GM19463 (cell line): ENCODE data around the gene VSIR.

ENCODE experiments used
- ATAC-seq: cut with Tn5 transposase; IDR thresholded peaks from one replicate; pipeline ENCODE4 v1.9.1; 2021; ENCODE audit warnings: mild to moderate bottlenecking, moderate library complexity; ENCODE audit not compliant: unreplicated experiment

The VSIR gene

DNA sequence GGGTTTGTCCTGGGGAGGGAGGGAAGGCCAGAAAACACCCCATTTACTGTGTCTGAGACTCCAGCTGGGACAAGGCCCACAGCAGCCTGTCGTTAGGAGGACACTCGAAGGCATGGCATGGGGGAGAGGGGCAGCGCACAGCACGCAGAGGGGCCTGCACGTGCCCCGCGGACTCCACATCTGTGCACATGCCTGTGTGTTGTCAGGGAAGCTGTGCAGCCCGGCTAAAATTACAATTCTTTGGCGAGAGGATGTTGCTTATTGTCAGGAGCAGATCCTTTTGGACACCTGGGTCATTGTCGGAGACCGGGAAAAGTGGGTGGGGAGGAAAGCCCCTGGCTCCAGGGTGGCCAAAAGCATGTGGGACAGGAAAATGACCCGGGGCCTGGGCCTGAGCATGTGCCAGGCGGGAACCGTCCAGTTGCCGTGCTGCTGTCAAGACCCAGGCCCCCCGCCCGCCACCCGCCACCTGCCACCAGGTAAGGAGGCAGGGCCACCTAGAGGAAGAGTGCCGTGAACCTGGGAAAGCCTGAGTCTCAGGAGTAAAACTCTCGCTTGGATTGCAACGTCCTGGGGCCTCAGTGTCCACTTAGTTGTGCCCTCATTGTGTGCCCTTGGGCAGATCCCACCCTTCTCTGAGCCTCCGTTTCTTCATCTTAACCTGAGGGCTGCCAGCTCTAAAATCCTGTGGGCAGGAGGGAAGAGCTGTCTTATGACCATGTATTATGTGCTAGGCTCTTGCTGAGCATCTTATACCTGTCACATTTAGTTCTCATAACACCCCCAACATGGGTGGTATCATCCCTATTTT lies 7.2 kb downstream of the VSIR start:
- ATAC-seq: no peak

DNA sequence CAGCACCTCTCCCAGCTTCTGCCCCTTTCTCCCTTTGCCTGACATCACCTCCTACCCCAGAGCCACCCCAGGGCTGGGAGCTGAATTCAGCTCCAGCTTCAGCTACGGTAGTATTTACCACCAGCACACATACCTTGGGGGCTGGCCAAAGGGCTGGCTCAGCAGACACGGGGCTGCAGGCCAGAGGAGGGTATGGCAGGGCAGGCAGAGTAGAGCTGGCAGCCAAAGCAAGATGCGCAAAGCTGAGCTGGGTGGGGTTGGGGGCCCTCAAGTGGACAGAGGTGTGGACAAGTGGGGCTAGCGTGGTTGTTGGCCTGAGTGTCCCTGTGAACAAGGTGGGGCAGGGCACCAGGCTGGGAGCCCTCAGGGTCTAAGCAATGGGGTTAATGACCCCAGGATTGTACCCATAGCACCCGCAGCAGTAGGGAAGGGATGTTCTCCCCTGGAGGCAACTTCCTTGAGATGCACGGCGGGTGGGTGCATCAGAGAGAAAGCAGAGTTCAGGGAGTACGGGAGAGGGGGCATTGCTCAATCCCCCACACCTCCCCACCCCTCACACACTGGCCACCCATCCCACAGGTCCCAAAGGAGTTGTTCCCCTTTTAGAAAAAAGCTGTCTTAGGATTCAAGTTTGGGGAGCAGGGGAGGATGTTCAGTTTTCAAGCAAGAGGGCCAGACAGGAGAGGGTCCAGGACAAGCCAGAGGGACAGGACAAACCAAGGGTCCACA lies 8.0 kb downstream of the VSIR start:
- no peak for ATAC-seq

DNA sequence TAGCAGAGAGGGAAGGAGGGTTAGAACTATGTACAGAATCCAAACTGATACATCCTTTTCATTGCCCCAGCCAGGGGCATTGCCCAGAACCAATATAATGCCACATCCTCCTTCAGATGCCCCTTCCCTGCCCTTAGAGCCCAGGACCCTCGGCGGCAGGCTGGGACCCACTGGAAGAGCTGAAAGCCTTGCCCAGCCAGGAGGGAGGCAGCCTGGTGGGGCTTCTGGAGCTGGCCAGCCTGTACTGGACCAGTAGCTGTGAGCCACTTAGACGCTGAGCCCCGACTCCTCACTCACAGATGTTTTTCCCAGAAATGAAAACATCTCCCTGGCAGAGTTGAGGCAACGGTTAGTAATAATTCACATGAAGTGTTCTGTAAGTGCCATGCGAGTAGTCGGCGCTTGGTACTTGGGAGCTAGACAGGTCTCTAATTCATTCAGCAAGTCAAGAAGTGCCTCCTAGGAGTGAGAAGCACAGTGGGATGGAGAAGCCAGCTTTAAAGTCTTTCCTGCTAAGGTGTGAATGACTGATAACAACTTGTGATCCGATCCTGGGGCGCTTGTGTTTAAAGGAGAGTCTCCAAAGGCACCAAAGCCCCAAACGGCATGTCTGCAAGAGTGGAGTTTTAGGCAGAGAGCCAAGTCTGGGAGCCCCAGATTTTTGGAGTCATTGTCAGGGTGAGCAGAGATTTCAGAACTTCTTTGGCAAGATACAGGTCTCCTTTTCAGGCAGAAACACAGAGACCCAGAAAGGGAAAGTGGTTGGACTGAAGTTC lies 9.8 kb downstream of the VSIR start:
- ATAC-seq: no peak

DNA sequence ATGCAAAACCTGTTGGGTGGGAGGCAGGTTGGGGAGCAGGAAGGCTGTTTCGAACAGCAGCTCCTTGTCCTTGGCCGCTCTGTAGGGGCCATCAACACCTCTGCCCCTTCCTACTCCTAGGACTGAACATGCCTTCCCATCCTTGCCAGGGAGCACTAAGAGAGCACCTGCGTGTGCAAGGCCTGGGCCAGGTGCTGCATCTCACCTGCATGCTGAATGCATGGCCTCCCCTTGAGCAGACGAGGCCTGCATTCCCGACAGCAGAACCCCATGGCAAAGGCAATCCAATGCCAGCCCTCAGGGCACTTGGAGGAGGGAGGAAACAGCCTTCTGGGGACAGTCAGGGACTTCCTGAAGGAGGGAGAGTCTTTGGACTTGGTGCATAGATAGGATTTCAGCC lies 11.0 kb downstream of the VSIR start:
- no peak for ATAC-seq

DNA sequence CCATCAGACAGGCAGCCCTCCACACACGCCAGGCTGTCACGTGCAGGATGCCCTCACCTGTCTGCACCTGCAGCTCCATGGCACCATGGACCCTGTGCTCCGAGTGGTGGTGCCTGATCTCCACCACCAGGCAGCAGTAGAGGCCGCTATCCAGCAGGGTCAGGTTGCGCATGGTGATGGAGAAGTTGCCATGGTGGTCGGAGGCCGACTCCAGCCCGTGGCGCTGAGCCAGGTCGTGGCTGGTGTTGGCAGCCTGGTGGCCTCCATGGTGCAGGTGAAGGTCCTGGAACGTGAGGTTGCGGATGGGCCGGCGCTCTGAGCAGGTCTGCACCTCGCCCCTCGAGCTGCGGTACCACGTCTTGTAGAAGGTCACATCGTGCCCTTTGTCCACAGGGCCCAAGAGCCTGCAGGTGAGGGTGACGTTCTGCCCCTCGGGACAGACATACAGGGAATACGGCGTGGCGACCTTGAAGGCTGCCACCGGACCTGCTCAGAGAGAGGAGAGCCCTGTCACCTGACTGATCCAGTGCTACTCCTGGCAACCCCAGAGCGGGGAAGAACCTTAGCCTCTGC lies 11.7 kb downstream of the VSIR start:
- no peak for ATAC-seq

DNA sequence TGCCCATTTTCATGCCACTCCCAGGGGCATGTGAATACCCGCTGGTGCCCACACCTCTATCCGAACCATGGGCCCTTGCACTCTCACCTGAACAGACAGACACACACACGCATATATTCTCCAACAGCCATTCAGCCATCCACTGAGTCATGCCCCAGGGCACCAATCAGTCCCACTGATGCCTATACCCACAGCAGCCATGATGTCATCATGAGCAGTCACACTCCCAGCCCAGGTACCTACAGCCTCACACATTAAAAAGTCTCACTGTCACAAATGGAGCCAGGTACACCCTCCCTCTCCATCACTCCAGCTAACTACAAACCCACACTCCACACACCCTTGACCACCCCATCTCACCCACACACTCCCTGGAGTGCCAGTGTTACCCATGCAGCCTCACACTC lies 12.2 kb downstream of the VSIR start:
- ATAC-seq: no peak

DNA sequence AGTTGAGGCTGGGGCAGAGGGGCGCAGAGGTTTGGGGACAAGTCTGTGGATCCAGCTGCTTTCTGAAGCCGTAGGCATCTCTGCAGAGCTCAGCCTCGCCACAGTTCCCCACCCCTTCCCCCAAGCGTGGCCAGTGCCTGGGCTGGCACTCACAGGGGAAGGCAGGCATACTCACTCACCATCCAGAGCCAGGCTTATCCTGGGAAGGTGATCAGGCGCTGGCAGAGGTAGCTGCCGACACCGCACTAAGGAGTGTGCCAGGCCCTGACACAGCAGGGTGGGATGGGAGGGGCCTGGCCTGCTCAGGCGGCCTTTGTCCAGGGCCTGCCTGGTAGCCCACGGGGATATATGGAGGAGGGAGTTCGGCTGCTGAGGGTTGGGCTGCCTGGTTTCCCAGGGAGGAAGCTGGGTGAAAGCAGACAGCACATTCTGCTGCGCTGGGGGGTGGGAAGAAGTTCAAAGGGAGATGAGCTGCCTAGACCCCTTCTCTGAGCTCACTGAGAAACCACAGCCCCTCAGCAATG lies 15.9 kb downstream of the VSIR start:
- ATAC-seq: no peak

DNA sequence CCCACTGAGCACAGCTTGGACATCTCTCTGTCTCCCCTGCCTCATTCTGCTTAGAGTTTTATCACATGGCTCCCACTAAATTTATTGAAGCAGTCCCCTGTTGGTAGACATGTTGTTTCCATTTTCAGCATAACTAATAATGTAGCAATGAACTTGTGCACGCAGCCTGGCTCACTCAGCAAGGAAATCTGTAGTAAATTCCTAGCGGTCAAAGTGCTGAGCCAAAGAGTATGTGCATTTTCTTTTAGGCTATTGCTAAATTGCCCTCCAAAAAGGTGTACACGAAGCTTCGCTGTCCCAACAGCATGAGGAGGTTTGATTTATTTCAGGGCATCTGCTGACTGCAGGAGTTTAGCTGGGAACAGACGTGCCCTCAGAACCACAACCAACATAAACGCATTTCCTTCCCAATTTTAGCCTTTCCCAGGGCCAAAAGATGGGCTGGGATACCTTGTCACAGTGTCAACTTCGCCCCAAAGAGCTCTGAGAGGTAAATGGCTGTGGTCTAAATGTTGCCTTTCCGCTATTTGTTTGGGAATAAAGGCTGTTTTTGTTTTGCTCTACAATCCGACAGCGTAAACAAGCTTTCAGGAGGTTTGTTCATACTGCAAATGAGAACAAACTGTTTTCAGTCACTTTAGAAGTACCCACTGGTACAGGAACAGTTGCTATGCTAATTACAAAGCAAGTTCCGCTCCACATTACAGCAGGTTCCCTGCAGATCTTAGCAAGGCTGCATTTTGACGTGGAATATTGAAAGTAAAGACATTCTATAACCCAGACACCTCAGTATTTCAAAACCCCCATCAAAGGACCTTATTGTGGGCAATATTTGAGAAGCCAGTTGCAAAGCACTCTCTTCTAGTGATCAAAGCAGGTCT lies 16.8 kb downstream of the VSIR start:
- no peak for ATAC-seq

DNA sequence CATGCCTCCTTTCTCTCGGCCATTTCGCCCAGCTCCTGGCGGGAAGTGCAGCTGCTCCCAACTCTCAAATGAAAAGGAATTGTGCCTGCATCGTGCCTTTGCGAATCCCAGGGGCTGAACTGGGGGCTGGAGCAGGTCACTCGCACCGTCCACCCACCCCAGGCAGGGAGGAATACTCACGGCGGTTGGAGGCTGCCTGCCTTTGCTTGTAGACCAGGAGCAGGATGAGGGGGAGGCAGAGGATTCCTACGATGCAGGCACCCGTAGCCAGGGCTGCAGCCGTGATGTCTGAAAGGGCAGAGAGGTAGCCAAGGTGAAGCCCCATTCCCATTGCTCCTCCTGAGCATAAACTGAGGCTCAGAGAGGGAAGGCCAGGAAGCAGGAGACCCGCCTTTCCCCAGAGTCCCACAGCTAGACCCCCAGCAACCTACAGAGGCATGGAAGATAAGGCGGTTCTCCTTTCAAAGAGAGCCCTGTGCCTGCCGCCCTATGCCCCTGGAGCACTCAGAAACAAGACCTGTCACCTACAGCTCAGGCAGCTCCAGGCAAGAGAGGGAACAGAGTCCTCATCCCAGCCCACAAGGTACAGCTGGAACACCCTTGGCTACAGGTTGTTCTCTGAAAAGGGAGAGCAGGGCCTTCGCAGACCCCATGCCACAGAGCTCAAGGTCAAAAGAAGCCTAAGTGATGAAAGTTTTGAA lies 18.0 kb downstream of the VSIR start:
- no peak for ATAC-seq

DNA sequence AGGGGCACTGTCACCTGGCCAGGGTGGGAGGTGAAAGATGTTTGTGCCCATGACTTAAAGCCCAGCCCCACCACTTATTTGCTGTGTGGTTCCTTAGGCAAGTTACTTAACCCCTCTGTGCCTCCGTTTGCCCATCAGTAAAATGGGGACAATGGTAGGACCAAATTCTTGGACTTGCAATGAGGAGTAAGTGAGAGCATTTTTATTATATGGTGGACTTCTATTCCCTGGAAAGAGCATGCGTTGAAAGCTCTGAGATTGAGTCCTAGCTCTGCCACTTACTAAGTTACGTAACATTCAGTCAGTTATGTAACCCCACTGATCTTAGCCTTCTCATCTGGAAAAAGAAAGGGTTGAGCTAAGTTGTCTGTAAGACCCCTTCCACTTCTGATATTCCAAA lies 18.8 kb downstream of the VSIR start:
- no peak for ATAC-seq

DNA sequence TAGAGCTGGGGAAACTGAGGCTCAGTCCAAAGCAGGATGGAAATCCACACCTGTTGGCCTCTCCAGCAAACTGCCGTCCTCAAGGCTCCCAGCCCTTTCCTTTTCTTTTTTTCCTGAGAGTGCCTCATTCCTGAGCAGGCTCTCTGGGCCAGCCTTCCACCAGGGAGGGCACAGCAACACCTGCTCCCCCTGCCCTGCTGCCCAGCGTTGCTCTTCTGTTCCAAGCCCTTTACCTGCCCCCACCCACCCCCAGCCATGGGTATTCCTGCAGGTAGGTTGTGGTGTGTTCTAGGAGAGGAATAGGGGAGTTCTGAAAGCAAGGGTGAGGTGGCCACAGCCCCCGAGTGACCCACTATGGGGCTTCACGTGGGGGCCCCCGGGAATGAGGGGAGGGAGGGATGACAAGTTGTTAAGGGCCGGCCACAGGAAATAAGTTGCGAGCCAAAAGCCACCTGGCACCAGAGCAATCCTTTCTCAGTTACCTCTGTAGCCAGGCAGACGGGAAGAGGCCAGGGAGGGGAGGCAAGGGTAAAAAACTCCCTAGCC lies 19.3 kb downstream of the VSIR start:
- ATAC-seq: no peak

DNA sequence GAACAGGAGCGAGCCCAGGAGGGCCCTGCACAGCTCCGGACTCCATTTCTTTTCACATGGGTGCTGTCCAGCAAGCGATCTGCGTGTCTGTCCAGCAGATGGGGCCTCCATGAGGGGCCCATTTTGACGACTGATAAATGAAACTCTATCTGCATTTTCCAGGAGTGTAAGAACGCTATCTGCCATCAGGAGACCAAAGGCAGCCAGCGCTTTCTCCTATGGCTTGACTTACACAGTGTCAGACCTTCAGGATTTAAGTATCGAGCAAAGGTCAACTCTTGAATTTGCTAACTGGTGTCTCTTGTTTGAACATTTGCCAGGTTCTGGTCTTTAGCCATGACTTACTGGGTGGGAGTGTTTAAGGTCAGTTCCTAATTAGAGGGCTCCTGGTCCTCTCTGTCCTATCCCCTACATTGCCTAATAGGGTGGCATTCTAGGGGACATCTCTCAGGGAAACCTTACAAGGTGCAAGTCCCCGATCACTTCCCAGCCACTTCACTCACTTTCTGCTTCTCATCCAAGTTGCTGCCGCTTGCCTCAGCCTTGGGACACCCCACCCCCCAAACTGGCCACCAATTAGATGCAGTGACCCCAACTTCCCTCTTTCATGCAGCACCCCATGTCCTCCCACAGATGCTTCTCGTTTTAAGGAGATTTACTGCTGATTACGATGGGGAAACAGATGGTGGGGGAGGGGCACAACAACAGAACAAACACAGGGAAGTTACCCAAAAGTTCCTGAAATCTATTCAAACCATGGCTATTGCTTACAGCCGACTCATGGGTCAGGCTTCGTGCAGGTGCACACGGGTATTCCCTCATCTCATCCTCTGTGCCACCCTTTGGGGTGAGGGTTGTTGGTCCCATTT lies 20.0 kb downstream of the VSIR start:
- no peak for ATAC-seq

DNA sequence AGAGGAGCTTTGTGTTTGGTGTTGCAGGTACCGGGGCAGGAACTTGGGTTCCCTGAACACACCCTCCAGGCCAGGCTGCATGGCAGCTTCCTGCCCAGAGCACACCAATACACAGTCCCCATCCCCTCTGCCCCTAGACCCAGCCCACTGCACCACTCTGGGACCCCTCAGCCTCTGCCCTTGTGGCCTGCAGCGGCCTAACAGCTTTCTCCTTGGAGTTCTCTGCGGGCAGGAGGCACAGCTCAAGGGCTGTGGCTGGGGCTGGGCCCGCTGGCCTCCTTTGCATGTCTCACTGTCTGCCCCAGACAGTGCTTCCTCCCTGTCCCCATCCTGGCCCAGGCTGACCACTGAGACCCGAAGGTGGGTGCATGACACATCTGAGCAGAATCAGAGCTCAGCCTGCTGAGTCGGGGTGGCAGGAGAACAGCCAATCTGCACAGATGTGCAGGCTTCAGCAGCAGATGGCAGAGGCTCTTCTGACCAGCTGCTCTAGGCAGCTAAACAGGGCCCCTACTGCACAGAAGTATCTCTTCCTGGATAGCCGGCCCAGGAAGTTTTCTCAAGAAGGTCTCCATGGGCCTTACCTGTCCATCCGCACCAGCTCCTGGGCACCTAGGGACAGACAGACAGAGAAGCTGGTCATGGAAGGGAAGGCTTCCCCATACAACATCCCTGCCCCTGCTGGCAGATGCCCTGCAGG lies 20.8 kb downstream of the VSIR start:
- ATAC-seq: no peak

DNA sequence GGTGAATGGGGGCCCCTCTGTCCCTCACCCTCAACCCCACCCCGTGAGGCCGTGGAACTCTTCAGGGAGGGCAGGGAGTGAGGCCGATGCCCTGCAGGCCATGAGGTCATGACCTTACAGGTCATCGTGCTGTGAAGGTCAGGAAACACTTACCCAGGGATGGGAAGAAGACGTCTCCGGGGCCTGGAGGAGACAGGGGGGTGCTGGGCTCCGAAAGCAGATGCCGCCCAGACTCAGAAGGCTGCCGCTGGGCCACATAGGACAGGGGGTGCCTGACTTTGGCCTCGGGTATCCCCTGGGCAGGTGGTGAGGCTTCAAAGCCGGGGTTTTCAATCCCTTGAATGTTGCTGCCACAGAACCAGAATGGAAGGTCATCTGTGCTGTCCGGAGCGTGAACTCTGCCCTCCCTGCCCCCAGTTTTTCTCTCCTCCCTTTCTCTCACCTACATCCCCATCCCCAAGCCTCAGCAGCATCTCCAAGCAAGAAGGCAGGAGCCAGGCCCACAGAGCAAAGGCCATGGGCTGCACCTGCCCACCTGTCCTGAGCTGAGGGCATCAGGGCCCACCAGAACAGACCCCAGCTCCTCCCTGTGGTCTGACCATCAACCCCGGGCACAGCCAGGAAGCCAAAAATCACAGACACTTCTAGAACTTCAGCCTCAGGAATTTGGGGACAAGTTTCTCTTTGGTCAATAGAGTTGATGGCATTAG lies 21.6 kb downstream of the VSIR start:
- ATAC-seq: no peak

DNA sequence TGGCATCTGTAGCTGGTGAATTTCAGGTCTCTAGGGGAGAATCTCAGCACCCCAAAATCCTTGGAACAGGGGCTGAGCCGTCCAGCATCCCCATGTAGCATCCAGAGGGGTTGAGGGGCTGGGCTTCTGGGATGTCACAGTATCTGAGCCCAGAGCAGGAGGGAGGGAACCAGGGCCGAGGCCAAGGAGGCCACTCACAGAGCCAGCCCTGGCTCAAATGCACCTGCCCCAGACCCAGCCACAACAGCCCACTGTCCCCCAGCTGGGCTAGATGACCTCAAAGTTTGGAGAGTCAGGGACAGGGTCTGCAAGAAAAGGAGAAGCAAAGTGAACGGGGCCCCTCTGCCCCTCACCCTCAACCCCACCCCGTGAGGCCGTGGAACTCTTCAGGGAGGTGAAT lies 22.3 kb downstream of the VSIR start:
- no peak for ATAC-seq

DNA sequence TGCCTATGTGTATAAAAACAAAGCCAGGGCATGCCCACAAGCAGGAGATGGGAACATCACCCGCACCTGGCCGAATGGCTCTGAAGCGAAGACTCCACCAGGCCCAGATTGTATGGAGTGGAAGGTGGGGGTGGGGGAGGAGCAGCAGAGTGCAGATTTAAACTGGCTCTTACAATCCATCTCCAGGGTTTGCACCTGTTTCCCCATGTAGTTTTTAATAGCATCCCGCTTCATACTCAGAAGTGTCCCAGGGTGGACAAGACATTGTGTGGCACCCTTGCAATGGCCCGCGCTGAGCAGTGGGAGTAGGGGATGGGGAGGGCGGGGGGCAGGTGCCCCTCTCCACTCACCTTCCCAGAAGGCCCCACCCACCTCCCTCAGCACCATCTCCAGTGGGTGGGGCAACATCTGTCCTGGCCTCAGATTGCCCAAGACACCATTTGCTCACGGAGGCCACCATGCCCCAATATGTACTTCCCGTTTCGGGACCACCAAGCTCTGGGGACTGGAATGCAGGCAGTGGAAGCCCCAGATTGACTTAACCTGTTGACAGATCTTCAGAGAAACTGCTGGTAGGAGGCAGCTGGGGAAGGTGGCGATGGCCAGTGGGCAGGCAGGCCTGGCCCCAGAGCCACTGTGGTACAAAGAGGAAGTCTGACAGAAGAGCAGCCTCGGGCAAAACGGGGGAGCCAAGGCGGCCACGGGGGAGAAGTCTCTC lies 23.0 kb downstream of the VSIR start:
- no peak for ATAC-seq
